Activated T-helper 1 cell treated with anti-CD3 and anti-CD28 coated beads, Interleukin-2, amount 50 U/mL, for 16 hours (primary cell): Measurements from ENCODE around the gene ZBTB47.

Source experiments
- DNase-seq, 2 donors: peaks; one replicate each; pipeline ENCODE4 v3.0.0-alpha.2; 2020; ENCODE audit warnings: low read depth in 1 of 2, low spot score in 1 of 2

ZBTB47 gene

DNA sequence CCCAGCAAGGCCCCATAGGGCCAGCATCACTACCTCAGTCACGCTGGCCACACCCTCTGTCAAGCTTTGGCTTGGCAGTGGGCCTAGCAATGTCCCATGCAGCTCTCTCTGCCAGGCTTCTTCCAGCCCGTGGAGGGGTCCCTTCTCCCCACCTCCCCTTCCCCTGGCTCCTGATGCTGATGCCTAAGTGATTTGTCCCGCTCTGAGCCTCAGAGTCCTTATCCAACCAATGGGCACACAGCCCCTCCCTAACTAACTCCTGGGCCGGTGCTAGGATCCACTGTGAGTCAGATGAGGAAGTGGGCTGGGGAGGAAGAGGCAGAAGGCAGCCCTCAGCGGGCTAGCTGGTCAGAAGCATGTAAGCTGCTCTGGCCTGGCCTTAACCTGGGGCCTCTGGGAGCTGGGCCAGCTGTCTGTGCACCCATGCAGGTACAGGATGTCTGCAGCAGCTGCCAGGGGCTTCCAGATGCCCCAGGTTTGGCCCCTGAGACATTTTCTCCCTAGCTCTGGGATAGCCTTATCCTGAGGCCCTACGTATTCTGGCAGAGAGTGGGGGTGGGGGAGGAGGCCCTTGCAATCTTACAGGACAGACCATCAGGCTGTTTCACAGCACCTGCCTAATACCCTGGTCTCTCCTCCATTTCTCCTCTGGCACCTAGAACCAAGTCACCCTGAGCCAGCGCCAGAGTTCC lies 740 bp upstream of the ZBTB47 start:
- no peak for DNase-seq

DNA sequence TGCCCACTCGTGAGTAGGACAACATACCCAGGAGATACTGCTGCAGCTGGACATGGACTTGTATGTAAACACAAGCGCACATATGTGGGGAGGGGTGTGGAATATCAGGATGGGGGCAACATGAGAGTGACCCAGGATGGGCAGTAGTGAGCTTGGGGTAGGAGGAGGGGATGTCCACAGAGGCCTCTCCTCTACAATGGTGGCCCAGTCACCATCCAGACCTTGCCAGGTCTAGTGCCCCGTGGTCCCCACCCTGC lies 266 bp upstream of the ZBTB47 start:
- no peak for DNase-seq

DNA sequence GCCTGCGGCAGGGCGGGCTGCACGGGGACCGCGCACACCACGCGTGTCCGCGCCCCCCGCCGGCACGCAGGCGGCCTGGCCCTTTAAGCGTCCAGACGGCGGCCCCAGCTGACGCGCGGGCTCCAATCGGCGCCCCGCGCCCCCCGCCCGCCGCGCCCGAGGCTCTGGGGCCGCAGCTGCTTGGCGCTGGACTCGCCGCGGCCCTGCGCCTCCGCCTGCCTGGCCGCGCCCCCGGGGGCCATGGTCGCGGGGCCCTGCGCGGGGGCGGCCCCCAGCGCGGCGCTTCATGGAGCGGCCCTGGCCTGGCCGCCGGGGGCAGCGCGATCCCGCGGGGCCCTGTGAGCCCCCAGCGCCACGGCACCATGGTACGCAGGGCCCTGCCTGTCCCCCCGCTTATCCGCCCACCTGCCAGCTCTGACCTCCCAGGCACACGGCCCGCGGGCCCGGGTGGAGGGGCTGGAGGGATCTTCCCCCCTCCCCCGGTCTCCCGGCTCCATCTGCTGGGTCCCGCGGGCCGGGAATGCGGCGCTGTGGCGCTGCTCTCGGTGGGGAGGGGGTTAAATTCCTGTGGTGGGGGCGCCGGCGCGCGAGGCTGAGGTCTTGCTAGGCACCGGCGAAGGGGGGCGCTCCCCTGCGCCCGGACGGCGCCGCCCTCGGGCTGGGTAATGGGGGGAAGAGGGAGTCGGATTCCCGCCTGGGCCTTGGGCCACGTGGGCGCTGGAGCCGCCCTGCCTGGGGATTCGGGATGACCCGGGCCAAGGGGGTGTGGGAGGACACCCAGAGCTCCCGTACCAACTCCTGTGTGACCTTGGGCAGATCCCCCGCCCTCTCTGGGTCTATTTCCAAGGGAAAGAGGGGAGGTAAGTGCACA lies 1.1 kb downstream of the ZBTB47 start:
- DNase-seq = no peak

DNA sequence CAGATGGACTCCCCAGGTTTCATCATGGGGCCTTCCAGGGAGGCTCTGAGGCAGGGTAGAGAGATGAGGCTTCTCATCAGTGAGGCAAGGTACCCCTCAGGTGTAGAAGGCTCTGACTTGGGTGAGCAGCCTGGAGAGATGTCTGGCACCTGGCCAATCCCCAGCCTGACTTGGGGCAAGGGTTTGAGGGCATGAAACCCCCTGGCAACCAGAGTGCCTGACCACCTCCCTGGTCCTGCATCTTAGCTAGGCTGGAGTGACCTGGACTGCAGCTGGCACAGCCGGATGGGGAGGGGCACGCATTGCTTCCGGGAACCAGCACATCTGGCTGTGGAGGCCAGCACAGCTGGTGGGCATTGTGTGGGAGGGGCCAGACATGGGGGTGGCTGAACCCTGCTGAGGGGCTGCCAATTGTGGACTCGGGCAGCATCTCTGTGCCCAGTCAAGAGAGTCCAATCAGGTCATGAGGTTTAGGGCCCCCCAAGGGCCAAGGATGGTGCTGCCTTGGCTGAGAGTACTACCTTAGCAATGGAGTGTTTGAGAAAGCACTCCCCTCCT lies 1.9 kb downstream of the ZBTB47 start:
- DNase-seq = no peak

DNA sequence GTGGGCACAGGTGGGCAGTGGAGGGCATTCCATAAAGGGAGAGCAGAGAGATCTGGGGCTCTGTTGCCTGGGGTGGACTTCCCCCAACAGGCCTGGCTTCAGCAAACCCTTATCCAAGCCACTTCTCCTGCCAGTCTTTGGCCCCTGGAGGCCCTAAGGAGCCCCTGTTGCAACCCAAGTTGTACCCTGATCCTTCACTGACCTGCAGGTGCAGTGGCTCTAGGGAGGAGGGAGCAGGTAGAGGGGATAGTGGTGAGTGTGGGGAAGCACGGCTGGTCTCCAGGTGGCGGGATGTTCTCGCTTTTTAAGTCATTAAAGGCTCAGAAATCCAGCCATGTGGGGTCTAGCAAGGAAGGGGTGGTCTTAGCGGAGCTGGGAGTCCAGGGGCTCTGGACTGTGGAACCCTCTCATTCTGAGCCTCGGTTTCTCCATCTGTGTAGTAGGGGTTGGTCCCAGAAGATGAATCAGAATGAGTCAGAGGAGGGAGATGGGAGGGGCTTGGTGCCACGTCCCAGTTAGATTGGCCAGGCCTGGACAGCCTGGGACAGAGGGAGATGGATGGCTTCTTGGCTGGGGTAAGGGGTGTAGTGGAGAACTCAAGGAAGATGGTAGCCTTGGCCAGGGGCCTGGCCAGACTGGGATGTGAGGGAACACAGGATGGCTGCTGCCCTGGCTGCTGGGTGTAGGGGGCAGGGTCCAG lies 2.6 kb downstream of the ZBTB47 start:
- no peak for DNase-seq

- DNase-seq = no peak
Observed at GRCh38 chr3:42656680-42657610, 3.4 kb downstream of the ZBTB47 start.

- no peak for DNase-seq
Observed at GRCh38 chr3:42657675-42658074, 4.2 kb downstream of the ZBTB47 start.

DNA sequence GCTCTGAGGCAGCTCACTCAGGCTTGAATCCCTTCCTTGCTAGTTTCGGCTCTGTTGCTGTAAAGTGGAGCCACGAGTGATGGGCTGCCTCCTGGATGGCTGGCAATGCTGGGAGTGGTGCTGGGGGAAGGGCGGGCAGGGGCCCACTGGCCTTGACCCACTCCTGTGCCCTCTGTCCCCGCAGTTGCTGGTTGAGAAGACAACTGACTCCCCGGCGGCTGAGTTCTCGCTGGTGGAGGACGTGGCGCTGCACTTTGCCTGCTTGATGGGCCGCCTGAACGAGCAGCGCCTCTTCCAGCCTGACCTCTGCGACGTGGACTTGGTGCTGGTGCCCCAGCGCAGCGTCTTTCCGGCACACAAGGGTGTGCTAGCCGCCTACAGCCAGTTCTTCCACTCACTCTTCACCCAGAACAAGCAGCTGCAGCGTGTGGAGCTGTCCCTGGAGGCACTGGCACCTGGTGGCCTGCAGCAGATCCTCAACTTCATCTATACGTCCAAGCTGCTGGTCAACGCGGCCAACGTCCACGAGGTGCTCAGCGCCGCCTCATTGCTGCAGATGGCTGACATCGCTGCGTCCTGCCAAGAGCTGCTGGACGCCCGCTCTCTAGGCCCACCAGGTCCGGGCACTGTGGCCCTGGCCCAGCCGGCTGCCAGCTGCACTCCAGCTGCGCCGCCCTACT lies 4.7 kb downstream of the ZBTB47 start:
- DNase-seq = no peak

- DNase-seq = no peak
Observed at GRCh38 chr3:42658771-42659390, 5.4 kb downstream of the ZBTB47 start.

DNA sequence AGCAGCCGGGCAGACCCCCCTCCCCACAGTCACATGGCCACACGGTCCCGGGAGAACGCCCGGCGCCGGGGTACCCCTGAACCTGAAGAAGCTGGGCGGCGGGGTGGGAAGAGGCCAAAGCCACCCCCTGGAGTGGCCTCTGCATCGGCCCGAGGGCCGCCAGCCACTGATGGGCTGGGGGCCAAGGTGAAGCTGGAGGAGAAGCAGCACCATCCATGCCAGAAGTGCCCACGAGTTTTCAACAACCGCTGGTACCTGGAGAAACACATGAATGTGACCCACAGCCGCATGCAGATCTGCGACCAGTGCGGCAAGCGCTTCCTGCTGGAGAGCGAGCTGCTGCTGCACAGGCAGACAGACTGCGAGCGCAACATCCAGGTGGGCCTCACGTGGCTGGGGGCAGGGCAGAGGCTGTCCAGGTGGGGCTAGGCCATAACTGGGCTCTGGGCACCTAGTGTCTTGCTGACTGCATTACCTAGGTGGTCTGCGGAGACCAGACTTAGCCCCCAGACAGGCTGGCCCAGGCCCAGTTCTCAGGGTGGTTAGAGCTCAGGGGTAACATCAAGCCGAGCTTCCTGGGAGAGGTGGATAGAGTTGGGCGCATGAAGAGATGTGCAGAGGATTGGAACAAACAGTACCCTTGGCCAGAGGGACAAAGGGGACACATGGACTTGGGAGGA lies 6.1 kb downstream of the ZBTB47 start:
- no peak for DNase-seq

DNA sequence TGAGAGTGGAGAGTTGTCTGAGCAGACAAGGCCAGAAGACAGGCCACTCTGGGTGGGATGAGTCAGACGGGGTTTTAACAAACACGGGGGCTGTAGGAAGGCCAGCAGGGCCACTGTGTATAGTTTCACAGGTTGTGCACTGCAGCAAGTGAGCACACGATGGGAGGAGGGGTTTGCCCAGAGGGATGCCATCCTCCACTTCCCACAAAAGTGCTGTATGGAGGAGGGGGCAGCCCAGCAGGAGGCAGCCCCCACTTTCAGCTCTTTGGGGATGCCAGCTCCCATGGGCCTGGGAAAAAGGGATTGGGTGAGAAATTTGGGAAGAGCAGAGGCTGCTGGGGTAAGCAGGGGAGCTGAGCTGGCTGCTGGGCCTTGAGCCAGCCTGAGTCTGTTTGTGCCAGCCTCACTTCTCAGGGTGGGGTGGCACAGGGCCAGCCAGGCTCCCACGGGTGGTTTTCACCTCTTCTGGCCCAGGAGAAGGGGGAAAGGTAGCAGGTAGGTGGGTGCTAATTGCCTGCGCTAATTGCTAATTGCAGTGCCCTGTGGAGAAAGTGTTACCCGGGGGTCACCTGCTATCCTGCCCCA lies 6.7 kb downstream of the ZBTB47 start:
- no peak for DNase-seq

- no peak for DNase-seq
Observed at GRCh38 chr3:42660898-42661297, 7.4 kb downstream of the ZBTB47 start.

DNA sequence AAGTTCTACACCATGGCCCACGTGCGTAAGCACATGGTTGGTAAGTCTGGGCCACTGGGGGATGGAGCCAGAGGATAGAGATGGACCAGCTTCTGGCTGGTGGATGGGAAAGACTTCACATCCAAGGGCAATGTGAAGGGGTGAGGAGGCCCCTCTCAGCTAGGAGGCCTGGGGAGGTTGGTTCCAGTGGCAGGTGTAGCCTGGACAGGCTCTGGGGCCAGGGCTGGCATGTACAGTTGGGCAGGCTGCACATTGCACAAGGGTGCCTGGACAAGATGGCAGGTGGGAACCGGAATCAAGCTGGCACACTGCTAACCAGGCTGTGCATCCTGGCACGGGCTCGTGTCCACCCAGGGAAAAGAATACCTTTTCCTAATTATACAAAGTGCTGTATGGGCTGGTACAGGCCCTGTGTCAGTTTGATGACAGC lies 8.1 kb downstream of the ZBTB47 start:
- no peak for DNase-seq

GRCh38 chr3:42662037-42662812 lies 8.7 kb downstream of the ZBTB47 start:
- no peak for DNase-seq

DNA sequence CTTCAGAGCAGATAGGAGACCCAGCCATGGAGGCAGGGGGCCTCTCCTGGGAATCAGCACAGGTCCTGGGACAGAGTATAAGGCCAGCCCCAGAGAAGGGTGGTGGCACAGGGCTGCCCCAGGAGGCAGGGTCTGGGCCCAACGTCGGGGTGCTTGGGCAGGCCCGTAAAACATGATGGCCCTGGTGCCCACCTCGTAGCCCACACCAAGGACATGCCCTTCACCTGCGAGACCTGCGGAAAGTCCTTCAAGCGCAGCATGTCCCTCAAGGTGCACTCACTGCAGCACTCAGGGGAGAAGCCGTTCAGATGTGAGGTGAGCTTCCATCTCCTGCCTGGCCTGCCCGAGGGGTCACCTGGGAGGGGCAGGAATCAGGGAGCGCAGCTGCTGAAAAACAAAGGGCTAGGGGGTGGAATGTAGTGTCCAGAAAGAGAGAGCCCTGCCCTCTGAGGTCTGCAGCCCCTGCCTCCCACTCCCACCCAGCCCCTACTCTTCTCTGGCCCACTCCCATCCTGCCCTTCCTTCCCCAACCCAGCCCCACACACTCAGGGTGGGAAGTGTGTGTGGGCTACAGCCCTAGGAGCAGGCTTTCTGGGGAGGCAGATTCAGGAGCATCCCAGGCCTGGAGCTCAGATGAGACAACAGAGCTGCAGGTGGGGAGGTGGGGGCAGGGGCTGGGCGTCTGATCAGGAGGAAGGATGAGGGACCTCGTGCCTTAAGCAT lies 9.5 kb downstream of the ZBTB47 start:
- no peak for DNase-seq

DNA sequence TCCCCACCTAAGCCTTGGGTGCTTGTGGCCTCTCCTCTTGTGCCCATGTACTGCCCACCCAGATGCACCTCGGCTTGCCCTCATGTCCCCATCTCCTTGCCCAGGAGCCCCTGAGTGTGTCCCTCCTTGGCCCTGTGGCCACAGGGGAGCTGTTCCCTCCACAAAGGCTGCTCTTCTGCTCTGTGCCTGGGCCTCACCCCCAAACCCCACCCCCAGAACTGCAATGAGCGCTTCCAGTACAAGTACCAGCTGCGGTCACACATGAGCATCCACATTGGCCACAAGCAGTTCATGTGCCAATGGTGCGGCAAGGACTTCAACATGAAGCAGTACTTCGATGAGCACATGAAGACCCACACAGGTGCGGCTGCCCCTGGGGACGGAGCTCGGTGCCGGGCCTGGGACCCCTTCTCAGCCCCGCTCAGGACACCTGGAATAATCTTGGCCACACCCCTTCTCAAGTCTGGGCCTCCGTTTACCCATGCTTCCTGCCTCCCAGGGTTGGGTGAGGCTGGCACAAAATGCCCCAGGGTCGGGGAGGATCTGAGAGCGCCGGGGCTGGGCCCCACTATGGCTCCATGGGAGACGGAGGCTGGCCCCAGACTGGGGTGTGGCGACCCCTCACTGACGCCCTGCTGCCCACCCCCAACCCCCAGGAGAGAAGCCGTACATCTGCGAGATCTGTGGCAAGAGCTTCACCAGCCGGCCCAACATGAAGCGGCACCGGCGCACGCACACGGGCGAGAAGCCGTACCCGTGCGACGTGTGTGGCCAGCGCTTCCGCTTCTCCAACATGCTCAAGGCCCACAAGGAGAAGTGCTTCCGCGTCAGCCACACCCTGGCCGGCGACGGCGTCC lies 10.3 kb downstream of the ZBTB47 start:
- no peak for DNase-seq

DNA sequence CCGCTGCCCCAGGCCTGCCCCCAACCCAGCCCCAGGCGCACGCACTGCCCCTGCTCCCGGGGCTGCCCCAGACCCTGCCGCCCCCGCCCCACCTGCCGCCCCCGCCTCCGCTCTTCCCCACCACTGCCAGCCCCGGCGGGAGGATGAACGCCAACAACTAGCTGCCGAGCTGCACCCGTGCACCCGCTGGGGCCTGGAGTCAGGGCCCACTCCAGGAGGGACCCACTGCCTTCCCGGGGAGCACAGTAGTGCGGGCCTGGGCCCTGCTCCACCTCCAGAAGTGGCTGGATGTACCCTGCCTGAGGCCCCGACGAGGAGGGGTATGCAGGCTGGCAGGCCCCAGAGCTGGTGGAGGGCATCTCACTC lies 10.9 kb downstream of the ZBTB47 start:
- DNase-seq = no peak
